GM19025 (cell line): ENCODE data around the gene MPG.
A peak's percentile ranks its signal among the peaks of the same experiment; 100 is the strongest.

ENCODE experiments used
- ATAC-seq: cut with Tn5 transposase; IDR thresholded peaks from one replicate; pipeline ENCODE4 v1.9.1; 2021; ENCODE audit warnings: mild to moderate bottlenecking, low read depth, moderate library complexity; ENCODE audit not compliant: unreplicated experiment

Gene MPG

GRCh38 chr16:79151-80054 lies 1.4 kb downstream of the MPG start:
- ATAC-seq = no peak

DNA sequence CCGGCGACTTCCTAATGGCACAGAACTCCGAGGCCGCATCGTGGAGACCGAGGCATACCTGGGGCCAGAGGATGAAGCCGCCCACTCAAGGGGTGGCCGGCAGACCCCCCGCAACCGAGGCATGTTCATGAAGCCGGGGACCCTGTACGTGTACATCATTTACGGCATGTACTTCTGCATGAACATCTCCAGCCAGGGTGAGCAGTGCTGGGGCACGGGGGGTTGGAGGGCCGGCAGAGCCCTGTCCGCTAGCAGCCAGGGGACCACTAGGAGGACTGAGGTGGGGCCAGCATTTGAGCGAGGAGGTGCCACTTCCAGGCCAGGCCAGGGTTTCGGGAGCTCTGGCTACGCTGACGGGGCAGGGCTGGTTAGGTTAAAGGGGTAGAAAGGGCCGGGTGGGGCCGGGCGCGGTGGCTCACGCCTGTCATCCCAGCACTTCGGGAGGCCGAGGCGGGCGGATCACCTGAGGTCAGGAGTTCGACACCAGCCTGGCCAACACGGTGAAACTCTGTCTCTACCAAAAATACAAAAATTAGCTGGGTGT lies 5.1 kb downstream of the MPG start:
- no peak for ATAC-seq

GRCh38 chr16:83781-84615 lies 6.0 kb downstream of the MPG start:
- no peak for ATAC-seq

GRCh38 chr16:84718-85406 lies 6.8 kb downstream of the MPG start:
- ATAC-seq = peak; percentile 59

DNA sequence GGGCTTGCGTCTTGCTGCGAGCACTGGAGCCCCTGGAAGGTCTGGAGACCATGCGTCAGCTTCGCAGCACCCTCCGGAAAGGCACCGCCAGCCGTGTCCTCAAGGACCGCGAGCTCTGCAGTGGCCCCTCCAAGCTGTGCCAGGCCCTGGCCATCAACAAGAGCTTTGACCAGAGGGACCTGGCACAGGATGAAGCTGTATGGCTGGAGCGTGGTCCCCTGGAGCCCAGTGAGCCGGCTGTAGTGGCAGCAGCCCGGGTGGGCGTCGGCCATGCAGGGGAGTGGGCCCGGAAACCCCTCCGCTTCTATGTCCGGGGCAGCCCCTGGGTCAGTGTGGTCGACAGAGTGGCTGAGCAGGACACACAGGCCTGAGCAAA lies 7.4 kb downstream of the MPG start:
- no peak for ATAC-seq

DNA sequence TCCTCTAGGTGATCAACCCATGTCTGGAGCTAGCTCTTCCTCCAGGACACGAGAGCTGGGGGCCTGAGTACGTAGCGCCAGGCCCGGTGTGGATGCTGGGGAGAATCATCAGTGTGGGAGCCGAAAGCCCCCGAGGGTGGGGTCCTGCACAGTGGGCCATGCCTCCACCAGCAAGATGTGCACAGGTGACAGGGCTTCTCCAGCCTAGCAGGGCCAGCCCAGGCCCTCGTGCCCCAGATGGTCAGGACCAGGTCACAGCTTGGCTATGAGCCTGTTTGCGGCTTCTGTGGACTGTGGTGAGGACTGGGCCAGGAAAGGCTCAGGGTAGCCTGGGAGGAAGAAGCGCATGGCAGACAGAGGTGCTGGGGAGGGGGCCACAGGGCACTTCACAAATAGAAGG lies 7.8 kb downstream of the MPG start:
- ATAC-seq = no peak

DNA sequence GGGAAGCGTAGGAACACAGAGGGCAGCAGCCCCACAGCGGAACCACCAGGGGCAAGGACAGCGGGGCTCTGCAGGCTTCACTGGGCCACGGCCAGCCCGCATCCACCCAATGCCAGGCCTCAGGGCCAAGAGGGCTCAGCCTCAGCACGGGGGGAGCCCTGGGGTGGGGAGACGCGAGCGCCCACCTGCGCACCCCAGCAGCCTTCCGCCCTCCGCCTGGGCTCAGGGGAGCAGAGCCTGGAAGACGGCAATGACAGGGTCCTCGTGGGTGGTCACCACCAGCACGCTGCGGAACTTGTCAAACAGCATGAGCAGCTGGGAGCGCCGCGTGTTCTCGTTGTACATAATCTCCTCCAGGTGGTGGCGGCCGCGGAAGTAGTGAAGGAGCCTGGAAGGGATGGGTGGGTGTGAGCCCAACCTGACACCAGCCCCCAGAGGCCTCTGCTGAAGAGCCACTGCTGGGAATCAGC lies 8.5 kb downstream of the MPG start:
- no peak for ATAC-seq

DNA sequence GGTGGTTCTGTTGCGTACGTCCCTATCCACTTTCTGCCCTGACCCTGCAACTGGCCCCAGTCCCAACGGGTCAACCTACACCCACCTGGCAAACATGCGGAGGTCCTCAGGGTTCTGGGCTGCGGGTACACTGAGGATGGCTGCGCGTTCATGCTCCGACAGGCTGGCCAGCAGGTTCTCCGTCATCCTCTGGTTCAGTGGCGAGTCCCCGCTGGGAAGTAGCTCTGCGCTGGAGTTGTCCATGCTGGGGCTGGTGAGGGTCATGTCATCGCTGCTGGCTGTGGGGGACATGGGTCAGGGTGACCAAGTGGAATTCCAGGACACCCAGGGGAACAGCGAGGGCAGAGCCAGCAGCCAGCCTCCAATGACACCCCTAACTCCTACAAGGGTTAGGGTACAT lies 10.6 kb downstream of the MPG start:
- ATAC-seq = no peak

DNA sequence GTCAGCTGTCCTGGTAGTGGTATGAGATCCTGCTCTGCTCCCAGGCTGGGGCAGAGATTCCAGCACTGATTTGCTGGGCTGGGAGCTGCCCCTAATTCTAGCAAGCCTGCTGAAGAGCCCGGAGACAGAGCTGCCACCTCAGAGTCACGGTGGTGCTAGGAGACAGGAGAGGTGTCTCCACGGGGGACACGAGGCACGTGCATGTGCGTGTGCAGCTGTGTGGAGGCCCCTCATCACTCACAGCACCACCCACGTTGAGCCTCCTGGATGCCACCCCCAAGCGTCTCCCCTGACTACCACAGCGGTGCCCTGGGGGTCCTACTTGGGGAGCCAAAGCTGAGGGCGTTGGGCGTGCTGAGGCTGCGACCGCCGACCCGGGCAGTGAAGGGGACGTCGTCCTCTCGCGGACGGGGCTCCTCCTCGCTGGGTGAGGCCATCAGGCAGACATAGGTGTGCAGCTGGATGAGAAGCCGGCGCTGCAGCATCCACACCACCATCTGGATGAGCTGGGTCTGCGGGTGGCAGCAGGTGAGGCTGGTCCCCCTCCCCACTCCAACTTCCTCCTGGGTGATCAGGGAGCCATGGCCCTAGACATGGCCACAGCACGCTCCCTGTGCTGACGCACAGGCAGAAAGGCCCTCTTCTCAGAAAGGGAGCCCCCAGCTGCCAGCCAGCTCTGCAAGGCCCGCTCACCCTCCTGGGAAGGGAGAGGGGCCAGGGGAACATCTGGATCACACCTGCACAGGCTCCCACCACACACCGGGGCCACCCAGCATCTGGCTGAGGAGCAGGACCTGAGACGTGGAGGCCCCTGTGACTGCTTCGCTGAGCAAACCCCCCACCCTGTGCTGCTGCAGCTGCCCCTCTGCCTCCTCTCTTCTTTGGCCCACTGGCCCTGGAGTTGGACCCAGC lies 11.6 kb downstream of the MPG start:
- ATAC-seq = no peak

DNA sequence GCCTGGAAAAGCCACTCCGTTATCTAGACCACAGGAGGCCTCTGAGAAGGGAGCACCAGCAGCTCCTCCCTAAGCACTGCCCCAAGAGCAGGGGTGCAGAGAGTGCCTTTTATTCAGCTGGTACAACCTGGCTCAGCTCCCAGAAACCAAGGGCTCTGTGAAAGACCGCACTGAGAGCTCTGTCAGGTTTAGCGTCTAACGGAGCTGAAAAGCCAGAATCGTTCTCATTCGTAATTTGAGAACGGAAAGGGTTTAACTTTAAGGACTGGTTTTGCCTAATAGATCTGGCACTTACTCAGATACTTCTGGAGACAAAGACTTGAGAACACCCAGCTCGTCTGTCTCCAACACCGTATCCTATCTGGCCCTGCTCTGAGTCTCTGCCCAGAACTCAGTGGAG lies 13.5 kb downstream of the MPG start:
- no peak for ATAC-seq

DNA sequence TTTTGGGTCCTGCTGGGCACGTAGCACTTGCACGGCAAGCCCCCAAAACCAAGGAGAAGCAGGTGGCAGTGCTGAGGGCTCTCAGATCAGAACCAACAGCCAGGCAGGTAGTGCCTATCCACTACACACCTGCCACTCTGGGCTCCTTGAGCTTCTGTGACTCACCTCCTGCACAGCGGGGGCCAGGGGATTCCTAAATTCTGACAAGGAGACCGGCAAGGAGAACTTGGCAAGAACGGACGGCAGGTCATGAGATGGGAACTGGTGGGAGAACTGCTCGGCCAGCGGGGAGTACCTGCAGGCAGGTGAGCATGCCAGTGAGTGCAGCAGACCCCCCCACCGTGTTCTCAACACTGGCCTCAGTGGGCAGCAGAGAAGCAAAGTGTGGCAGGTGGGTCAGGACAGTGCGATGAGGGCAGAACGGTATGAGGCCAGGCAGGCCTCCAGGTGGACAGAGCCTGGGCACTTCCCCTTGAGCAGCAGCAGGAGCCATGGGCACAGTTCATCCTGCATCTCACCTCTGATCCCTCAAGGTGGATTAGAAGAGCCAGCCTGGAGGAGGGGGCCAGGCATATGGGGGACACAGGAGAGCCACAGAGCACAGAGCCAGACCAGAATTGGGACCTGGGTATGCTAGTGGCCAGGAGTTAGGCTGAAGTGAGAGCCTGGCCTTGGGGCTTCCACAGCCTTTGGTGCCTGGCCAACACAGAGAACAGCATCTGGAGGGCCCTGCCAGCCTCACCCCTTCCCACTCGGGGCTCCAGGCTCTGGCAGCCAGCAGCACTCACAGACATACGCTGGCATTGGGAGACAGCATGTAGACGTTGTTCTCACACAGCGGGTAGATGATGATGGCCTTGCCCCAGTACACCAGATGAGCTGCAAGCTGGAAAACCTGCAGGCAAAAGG lies 14.7 kb downstream of the MPG start:
- no peak for ATAC-seq

DNA sequence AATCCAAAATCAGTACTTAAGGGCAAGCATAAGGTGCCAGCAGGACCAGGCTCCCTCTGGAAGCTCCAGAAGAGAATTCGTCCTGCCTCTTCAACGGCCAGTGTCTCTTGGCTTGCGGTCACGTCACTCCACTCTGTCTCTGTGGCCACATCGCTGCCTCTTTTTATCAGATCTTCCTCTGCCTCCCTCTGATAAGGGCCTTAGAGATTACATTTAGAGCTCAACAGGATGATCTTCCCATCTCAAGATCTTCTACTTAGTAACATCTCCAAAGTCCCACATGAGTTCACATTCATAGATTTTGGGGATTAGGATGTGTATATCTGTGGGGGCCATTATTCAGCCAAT lies 16.9 kb downstream of the MPG start:
- no peak for ATAC-seq

DNA sequence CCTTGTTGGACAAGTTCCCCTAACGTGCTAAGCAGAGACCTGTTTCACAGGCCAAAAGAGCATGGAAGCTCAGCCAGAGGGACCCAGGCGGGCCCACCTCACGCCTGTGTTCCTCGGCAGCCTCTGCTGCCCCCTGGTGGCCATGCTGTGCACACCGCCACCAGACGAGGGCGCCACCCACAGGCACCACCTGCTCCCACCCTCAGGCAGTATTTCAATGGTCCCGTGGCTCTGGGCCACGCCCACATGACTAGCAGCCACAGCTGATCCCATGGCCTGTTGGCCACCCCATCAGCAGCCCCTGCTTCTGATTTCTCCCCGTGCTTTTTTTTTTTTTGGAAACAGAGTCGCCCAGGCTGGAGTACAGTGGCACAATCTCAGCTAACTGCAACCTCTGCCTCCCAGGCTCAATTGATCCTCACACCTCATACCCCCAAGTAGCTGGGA lies 18.9 kb downstream of the MPG start:
- ATAC-seq = peak; percentile 63

GRCh38 chr16:97822-98221 lies 19.8 kb downstream of the MPG start:
- no peak for ATAC-seq

DNA sequence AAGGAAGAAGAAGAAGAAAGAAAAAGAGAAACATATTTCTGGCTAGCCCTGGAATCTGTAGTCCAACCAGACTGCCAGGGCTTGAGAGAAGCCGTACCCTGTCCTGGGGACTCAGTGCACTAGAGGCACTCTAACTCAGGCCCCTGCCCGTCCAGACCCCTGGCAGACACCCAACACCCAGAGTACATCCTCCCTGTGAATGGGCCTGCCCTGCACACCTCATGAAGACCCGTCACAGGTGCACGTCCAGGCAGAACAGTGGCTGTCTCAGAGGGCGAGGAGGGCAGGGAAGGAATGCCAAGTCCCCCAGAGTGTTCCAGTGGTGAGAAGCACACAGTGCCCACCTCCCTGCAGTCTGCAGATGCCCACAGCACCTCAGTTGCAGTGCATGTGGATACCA lies 23.0 kb downstream of the MPG start:
- no peak for ATAC-seq

DNA sequence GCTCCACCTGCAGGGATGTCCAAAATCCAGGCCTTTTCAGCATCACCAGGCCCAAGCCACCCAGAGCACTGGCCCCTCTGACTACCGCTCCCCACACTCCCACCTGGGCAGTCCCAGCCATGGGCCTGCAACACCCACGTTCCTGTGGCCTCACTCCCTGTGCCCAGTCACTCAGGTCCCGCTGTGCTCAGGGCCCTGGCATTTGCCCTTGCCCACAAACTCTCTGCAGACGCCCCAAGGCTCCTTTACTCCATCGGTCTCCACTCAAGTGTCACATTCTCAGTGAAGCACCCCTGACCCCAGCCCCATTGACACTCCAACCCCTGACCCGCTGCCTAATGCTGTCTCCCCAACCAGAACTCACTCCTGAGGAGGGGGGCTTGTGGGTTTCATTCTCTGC lies 23.6 kb downstream of the MPG start:
- ATAC-seq = no peak

- ATAC-seq = no peak
These were observed 24.2 kb downstream of the MPG start for GRCh38 chr16:102060-102855.

GRCh38 chr16:104355-104754 lies 26.3 kb downstream of the MPG start:
- no peak for ATAC-seq
